HG02981 (cell line): ENCODE measurements around the gene SUSD4.
"Not testable (repeated sequence)": the region's sequence is repeated elsewhere in the genome, so short reads cannot be mapped to it uniquely, and the experiment has no call there.

Source experiments
- ATAC-seq: cut with Tn5 transposase; IDR thresholded peaks from one replicate; pipeline ENCODE4 v1.9.1; 2021; ENCODE audit warnings: mild to moderate bottlenecking, moderate library complexity; ENCODE audit not compliant: unreplicated experiment

SUSD4 gene

GRCh38 chr1:223257856-223258550 lies 106.0 kb downstream of the SUSD4 start:
- no peak for ATAC-seq

GRCh38 chr1:223256034-223256433 lies 107.9 kb downstream of the SUSD4 start:
- no peak for ATAC-seq

GRCh38 chr1:223253916-223254315 lies 110.1 kb downstream of the SUSD4 start:
- no peak for ATAC-seq

GRCh38 chr1:223251387-223251786 lies 112.6 kb downstream of the SUSD4 start:
- not testable (repeated sequence) for ATAC-seq

- no peak for ATAC-seq
These were observed 113.4 kb downstream of the SUSD4 start for GRCh38 chr1:223250632-223251015.

GRCh38 chr1:223249854-223250631 lies 113.9 kb downstream of the SUSD4 start:
- ATAC-seq = no peak

GRCh38 chr1:223248770-223249140 lies 115.2 kb downstream of the SUSD4 start:
- no peak for ATAC-seq

- ATAC-seq = no peak
These were observed 115.8 kb downstream of the SUSD4 start for GRCh38 chr1:223248001-223248769.

- ATAC-seq = no peak
These were observed 117.4 kb downstream of the SUSD4 start for GRCh38 chr1:223246476-223247112.

- ATAC-seq = no peak
These were observed 118.0 kb downstream of the SUSD4 start for GRCh38 chr1:223245983-223246382.

- ATAC-seq = no peak
These were observed 118.6 kb downstream of the SUSD4 start for GRCh38 chr1:223245411-223245810.

GRCh38 chr1:223244366-223245103 lies 119.4 kb downstream of the SUSD4 start:
- ATAC-seq = no peak

GRCh38 chr1:223243441-223244050 lies 120.4 kb downstream of the SUSD4 start:
- ATAC-seq = no peak

GRCh38 chr1:223242971-223243370 lies 121.0 kb downstream of the SUSD4 start:
- ATAC-seq = no peak

- no peak for ATAC-seq
These were observed 121.5 kb downstream of the SUSD4 start for GRCh38 chr1:223242382-223242955.

GRCh38 chr1:223240122-223240521 lies 123.9 kb downstream of the SUSD4 start:
- no peak for ATAC-seq

GRCh38 chr1:223235091-223235490 lies 128.9 kb downstream of the SUSD4 start:
- no peak for ATAC-seq

- ATAC-seq = no peak
These were observed 129.4 kb downstream of the SUSD4 start for GRCh38 chr1:223234534-223234933.

- no peak for ATAC-seq
These were observed 129.8 kb downstream of the SUSD4 start for GRCh38 chr1:223234170-223234514.
